NCI-H1417 treated with DMSO at 0.1 percent for 48 hours (cell line): ENCODE results near the gene LENG9.
"Not testable (repeated sequence)": the region's sequence is repeated elsewhere in the genome, so short reads cannot be mapped to it uniquely, and the experiment has no call there.

ENCODE experiments used
- DNase-seq: peaks from one replicate; lab custom pipeline; 2025; lab: John Stamatoyannopoulos, UW

LENG9 gene

DNA sequence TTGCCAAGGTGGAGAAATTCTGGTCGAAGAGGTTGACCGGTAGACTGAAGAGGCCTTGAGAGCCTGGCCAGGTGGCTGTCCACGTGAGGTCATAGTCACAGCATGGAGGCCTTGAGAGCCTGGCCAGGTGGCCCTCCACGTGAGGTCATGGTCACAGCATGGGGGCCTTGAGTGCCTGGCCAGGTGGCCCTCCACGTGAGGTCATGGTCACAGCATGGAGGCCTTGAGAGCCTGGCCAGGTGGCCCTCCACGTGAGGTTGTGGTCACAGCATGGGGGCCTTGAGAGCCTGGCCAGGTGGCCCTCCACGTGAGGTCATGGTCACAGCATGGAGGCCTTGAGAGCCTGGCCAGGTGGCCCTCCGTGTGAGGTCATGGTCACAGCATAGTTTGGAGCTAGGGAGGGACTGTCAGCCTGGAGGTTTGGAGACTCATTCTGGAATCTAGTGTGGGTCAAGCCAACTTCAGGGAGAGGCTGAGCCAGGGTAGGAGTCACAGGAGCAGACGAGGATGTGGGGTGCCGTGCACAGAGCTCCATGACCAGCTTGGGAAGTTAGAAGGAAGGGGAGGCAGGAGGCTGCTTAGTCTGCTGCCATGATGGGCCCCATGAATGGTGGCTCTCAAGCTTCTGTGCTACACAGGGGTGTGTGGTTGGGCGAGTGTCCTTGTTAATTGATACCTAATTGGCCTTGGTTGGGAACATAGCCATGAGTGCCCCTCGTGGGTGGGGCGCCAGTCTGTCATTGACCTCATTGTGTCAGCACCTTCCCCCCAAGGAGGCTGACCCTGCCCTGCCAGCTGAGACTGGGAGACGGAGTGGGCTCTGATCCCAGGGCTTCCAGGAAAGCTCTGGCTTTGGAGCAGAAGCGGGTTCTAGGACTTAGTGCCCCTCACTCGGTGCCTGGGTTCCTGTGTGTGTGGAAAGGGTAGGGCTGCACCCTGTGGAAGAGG lies 4.0 kb downstream of the LENG9 start:
- no peak for DNase-seq

GRCh38 chr19:54458648-54459281 lies 4.8 kb downstream of the LENG9 start:
- DNase-seq, result no peak

DNA sequence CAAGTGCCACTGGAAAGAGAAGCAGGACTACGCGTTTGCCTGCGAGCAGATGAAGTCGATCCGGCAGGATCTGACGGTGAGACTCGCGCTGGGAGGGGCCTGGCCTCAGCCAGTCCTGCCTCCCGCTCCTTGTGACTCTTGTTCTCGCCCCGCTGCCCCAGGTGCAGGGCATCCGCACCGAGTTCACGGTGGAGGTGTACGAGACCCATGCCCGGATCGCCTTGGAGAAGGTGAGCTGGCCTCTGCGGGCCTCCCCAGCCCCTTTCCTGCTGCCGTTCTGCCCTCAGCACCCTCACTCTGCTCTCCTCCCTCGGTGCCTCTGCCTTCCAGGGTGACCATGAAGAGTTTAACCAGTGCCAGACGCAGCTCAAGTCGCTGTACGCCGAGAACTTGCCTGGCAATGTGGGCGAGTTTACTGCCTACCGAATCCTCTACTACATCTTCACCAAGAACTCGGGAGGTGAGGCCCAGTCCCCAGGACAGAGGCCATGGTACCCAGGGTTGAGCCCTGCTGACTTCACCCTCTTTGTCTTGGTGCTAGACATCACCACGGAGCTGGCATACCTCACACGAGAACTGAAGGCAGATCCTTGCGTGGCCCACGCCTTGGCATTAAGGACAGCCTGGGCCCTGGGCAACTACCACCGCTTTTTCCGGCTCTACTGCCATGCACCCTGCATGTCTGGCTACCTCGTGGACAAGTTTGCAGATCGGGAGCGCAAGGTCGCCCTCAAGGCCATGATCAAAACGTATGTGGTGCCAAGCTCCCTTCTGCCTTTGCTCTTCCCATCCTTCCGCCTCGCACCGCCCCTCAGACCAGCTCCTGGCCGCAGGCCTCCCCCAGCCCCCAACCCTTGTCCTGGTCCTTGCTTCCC lies 5.6 kb downstream of the LENG9 start:
- DNase-seq, result no peak

GRCh38 chr19:54456423-54457373 lies 6.9 kb downstream of the LENG9 start:
- no peak for DNase-seq

GRCh38 chr19:54455786-54456422 lies 7.7 kb downstream of the LENG9 start:
- DNase-seq, result no peak

DNA sequence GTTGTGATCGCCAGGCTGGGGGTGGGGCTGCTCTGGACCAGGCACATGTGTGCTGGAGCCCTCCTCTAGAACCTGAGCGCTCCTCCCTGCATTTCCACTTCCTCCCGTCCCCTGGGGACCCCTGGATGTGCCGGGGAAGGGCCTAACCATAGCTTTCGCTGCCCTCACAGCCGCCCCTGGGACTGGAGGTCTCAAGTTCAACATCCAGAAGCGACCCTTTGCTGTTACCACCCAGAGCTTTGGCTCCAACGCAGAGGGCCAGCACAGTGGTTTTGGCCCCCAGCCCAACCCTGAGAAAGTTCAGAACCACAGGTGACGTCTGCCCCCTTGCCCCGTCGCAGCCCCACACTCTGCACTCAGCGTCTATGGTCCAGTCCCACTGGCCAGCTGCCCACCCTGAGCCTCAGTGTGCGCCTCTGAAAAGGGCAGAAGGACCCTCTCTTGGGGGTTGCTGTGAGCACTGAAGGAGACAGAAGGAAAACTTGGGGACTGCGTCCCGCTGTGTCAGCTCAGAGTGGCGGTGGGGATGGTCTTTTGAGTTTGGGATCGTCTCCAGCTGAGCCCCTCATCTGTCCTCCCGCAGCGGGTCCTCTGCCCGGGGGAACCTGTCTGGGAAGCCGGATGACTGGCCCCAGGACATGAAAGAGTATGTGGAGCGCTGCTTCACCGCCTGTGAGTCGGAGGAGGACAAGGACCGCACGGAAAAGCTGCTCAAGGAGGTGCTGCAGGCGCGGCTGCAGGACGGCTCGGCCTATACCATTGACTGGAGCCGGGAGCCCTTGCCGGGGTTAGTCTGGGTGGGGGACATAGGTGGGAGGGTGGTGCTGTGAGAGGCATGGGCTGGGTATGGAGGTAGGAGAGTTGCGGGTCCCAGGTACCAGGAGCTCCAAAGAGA lies 8.6 kb downstream of the LENG9 start:
- no peak for DNase-seq

GRCh38 chr19:54453921-54454780 lies 9.4 kb downstream of the LENG9 start:
- DNase-seq, result no peak

GRCh38 chr19:54452626-54453025 lies 11.0 kb downstream of the LENG9 start:
- no peak for DNase-seq

DNA sequence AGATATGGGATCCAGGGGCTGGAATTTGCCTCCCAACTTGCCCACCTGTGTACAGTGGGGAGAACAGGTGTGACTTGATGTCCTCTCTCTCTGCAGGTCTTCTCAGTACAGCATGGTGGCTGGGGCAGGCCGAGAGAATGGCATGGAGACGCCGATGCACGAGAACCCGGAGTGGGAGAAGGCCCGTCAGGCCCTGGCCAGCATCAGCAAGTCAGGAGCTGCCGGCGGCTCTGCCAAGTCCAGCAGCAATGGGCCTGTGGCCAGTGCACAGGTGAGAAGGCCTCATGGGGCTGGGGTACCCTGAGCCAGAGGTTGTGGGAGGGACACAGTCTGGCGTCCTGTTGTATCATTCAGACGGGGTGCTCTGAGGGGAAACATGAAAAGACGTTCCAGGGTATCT lies 11.6 kb downstream of the LENG9 start:
- no peak for DNase-seq

GRCh38 chr19:54451331-54451871 lies 12.2 kb downstream of the LENG9 start:
- no peak for DNase-seq

DNA sequence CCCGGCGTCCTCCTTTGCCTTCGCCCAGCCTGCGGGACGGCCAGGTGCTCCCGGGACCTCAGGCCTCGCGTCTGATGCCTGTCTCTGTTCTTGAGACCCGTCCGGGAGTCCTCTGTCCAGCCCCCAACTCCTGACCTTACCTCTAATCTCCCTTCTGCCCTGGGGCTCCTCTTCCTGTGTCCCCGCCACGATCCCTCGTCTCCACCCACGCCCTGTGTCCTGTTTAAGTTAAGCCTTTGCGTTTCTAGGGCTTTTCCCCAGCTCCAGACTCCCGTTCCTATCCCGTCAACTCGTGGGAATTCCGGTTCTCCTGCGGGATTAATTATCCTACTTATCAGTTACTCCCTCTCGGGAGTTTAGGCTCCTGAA lies 13.9 kb downstream of the LENG9 start:
- no peak for DNase-seq

GRCh38 chr19:54448774-54449700 lies 14.5 kb downstream of the LENG9 start, which contains the start of gene LENG8:
Gene LENG8, plus strand, starts transcription at chr19:54449199. Its CDS starts 2,146 bp downstream, at chr19:54451345.
- peak; percentile 75 for DNase-seq

DNA sequence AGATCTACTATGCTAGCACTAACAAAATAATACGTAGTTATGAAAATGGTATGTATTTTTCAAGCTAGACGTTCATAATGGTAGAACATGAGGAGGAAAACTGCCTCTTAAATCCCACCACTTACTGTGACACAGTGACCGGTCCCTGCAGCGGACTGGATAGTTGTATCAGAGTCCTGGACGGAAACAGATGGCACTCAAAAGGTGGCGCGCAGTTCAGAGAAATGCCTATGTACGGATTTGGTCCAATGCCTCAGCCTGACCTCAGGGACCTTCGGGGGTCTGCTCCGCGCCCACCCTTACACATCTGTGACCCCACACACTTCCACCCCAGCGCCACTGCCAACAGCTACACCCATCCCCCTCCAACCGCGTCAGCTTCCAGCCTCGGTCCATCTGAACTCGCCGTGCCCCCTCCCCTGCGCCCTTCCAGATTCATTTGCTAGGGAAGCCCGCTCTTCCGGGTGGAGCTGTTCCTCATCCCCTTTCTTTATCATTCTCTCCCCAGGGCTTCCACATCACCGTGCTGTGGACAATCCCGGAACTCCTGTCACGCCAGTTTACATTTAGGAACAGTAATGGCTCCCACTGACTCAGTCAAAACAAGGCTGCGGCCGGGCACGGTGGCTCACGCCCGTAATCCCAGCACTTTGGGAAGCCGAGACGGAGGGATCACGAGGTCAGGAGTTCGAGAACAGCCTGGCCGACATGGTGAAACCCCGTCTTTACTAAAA lies 15.4 kb downstream of the LENG9 start:
- no peak for DNase-seq

DNA sequence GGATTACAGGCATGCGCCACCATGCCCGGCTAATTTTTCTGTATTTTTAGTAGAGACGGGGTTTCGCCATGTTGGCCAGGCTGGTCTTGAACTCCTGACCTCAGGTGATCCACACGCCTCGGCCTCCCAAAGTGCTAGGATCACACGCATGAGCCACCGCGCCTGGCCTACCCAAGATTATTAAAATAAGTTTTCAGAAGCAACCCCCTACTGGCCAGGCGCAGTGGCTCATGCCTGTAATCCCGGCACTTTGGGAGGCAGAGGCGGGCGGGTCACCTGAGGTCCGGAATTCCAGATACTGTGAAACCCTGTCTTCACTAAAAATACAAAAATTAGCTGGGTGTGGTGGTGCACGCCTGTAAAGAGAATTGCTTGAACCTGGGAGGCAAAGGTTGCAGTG lies 17.2 kb downstream of the LENG9 start:
- DNase-seq, result not testable (repeated sequence)

GRCh38 chr19:54444737-54445136 lies 18.8 kb downstream of the LENG9 start:
- no peak for DNase-seq

DNA sequence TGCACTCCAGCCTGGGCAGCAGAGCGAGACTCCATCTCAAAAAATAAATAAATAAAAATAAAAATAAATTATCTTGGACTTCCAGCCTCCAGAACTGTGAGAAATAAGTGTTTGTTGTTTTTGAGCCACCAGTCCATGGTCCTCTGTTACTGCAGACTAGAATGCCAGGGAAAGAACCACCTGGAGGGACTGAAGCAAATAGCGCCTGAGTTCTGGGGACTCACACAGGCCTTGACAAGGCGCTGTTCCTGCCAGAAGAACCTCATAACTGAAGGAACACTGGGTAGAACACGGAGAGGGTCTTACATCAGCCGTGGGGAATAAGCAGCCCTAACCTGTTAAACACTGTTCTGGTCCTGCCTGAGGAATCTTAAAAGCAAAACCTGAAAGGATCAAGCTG lies 22.9 kb downstream of the LENG9 start:
- no peak for DNase-seq
